Mesendoderm (in vitro differentiated cells): ENCODE results near the gene APOD.

Experiments used
- DNase-seq: peaks from one replicate; pipeline ENCODE4 v3.0.0; 2013
- H2AK5ac ChIP-seq: 2 replicates; pipeline ENCODE4 v1.6.1; 2013; ENCODE audit warnings: low read length, inconsistent platforms
- H2BK120ac ChIP-seq: 2 replicates; pipeline ENCODE4 v1.6.1; 2013; ENCODE audit warnings: low read depth, mild to moderate bottlenecking, low read length, moderate library complexity, mixed read lengths
- H2BK15ac ChIP-seq: replicated peaks from 2 replicates; pipeline ENCODE4 v1.6.1; 2013; ENCODE audit warnings: low read depth, mild to moderate bottlenecking, moderate library complexity
- H2BK5ac ChIP-seq: 2 replicates; pipeline ENCODE4 v1.6.1; 2013; ENCODE audit warnings: low read length, inconsistent platforms
- H3K18ac ChIP-seq: 2 replicates; pipeline ENCODE4 v1.6.1; 2013; ENCODE audit warnings: mild to moderate bottlenecking, low read length, mixed read lengths
- H3K23ac ChIP-seq: one replicate; pipeline ENCODE4 v1.6.1; 2013; ENCODE audit warnings: low read length
- H3K27ac ChIP-seq: 2 replicates; pipeline ENCODE4 v1.5.1; 2013; ENCODE audit warnings: low read depth, mild to moderate bottlenecking, inconsistent platforms, low read length, moderate library complexity
- H3K27me3 ChIP-seq: 2 replicates; pipeline ENCODE4 v1.6.1; 2013; ENCODE audit warnings: low read length, control low read depth, mild to moderate bottlenecking, inconsistent platforms; ENCODE audit not compliant: insufficient read depth, poor library complexity
- H3K36me3 ChIP-seq: 2 replicates; pipeline ENCODE4 v1.6.1; 2013; ENCODE audit warnings: low read length, inconsistent platforms; ENCODE audit not compliant: control insufficient read depth, insufficient read depth
- H3K4ac ChIP-seq: one replicate; pipeline ENCODE4 v1.6.1; 2013; ENCODE audit warnings: low read depth, mild to moderate bottlenecking, low read length, moderate library complexity
- H3K4me1 ChIP-seq: 2 replicates; pipeline ENCODE4 v1.6.1; 2013; ENCODE audit warnings: low read depth, low read length, inconsistent platforms; ENCODE audit not compliant: control insufficient read depth
- H3K4me2 ChIP-seq: 2 replicates; pipeline ENCODE4 v1.6.1; 2013; ENCODE audit warnings: low read length
- H3K4me3 ChIP-seq: 2 replicates; pipeline ENCODE4 v1.5.1; 2013; ENCODE audit warnings: mild to moderate bottlenecking, low read length
- H3K56ac ChIP-seq: one replicate; pipeline ENCODE4 v1.6.1; 2013; ENCODE audit warnings: low read length
- H3K79me1 ChIP-seq: 2 replicates; pipeline ENCODE4 v1.6.1; 2013; ENCODE audit warnings: low read length, inconsistent platforms
- H3K79me2 ChIP-seq: 2 replicates; pipeline ENCODE4 v1.6.1; 2013; ENCODE audit warnings: mild to moderate bottlenecking, low read length; ENCODE audit not compliant: control insufficient read depth, insufficient read depth
- H3K9ac ChIP-seq: 2 replicates; pipeline ENCODE4 v1.6.1; 2013; ENCODE audit warnings: low read length, inconsistent platforms
- H4K5ac ChIP-seq: one replicate; pipeline ENCODE4 v1.6.1; 2013; ENCODE audit warnings: low read length
- H4K8ac ChIP-seq: one replicate; pipeline ENCODE4 v1.6.1; 2013; ENCODE audit warnings: low read depth, mild to moderate bottlenecking, control low read depth, low read length, moderate library complexity
- WGBS: extraction: QIAGEN DNeasy Blood & Tissue Kit; methylation state at CpG from one replicate; pipeline ENCODE4 v1.1.7; 2013; ENCODE audit warnings: low lambda C conversion rate, missing lambda C conversion rate; ENCODE audit not compliant: insufficient coverage; ENCODE audit errors: extremely low coverage; 5-methylcytosine and 5-hydroxymethylcytosine counted together

Gene APOD

DNA sequence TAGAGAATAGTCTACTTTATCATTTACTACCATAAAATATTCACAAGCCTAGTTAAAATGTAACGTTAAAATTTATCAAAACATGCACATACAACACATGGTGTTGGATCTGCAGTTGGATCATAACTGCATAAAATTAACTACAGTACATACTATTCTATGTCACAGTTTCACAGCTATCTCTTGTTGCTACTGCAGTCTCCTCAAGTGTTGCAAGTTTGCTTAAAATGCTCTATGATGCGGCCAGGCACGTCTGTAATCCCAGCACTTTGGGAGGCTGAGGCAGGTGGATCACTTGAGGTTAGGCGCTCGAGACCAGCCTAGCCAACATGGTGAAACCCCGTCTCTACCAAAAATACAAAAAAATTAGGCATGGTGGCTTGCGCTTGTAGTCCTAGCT is 50.9 kb downstream of the APOD start:
- no CpG with 5 or more reads among the region's 7 CpGs for WGBS
- Histone ChIP-seq H3K4me1 (no peaks in the 10 kb centered on the region), H3K18ac (no peak overlapping the region), H2BK15ac (no peak overlapping the region), H3K36me3 (no peaks in the 10 kb centered on the region), H3K27ac (no peak overlapping the region), H3K9ac (no peak overlapping the region), H3K79me1 (peaks cover 6% of the 10 kb centered on the region), H3K4me3 (no peak overlapping the region), H2AK5ac (no peak overlapping the region), H3K56ac (no peak overlapping the region), H3K4ac (no peak overlapping the region), H2BK5ac (no peak overlapping the region), H3K27me3 (no peaks in the 10 kb centered on the region), H3K4me2 (no peak overlapping the region), H2BK120ac (no peak overlapping the region), H3K79me2 (peaks cover 3% of the 10 kb centered on the region), H3K23ac (no peak overlapping the region), H4K5ac (no peak overlapping the region), H4K8ac (no peak overlapping the region)
- no peak for DNase-seq

DNA sequence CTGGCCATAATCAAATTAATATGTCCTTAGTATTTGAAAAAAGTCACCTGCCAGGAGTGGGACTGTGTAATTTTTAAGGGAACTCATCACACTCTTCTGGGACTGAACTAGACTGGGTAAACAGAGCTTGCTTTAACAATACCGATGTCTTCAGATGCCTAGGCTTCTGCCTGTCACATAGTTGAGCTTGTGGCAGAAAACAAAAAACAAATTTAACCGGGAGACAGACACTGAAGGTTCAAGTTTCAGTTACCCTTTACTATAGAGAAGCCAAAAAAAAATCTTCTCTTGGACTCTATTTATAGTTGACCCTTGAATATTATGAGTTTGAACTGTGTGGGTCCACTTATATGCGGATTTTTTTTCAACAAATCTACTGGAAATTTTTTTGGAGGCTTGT is 51.4 kb downstream of the APOD start:
- Histone ChIP-seq H3K36me3 (no peaks in the 10 kb centered on the region), H3K27me3 (no peaks in the 10 kb centered on the region), H3K4me3 (no peak overlapping the region), H2AK5ac (no peak overlapping the region), H3K56ac (no peak overlapping the region), H2BK5ac (no peak overlapping the region), H4K8ac (no peak overlapping the region), H3K79me2 (peaks cover 2% of the 10 kb centered on the region), H3K79me1 (peaks cover 6% of the 10 kb centered on the region), H2BK120ac (no peak overlapping the region), H3K18ac (no peak overlapping the region), H3K4me2 (no peak overlapping the region), H3K27ac (no peak overlapping the region), H3K4me1 (no peaks in the 10 kb centered on the region), H4K5ac (no peak overlapping the region), H3K4ac (no peak overlapping the region), H2BK15ac (no peak overlapping the region), H3K23ac (no peak overlapping the region), H3K9ac (no peak overlapping the region)
- DNase-seq: no peak
- WGBS: no CpG with 5 or more reads among the region's 3 CpGs

DNA sequence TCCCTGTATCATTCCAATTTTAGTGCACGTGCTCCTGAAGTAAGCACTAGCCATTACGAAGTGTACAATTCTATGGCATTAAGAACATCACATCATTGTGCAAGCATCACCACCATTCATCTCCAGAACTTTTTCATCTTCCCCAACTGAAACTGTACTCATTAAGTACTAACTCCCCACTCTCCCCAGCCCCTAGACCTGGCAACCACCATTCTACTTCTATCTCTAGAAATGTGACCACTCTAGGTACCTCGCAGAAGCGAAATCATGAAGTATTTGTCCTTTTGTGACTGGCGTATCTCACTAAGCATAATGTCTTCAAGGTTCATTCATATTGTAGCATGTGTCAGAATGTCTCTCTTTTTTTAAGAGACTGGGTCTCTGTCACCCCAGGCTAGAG is 52.1 kb downstream of the APOD start:
- no peak overlapping the region for H4K5ac ChIP-seq
- H4K8ac ChIP-seq: no peak overlapping the region
- no peak overlapping the region for H3K27ac ChIP-seq
- no peak overlapping the region for H3K4me2 ChIP-seq
- H3K4ac ChIP-seq: no peak overlapping the region
- no peak overlapping the region for H2BK15ac ChIP-seq
- no peak overlapping the region for H3K9ac ChIP-seq
- no peaks in the 10 kb centered on the region for H3K4me1 ChIP-seq
- no peak overlapping the region for H2BK5ac ChIP-seq
- H3K56ac ChIP-seq: no peak overlapping the region
- no peak overlapping the region for H2AK5ac ChIP-seq
- no peak overlapping the region for H3K23ac ChIP-seq
- no peaks in the 10 kb centered on the region for H3K36me3 ChIP-seq
- no CpG with 5 or more reads among the region's 5 CpGs for WGBS
- no peaks in the 10 kb centered on the region for H3K27me3 ChIP-seq
- no peak overlapping the region for H3K4me3 ChIP-seq
- no peak overlapping the region for H3K18ac ChIP-seq
- H3K79me2 ChIP-seq: peaks cover 2% of the 10 kb centered on the region
- H2BK120ac ChIP-seq: no peak overlapping the region
- DNase-seq: no peak
- peaks cover 6% of the 10 kb centered on the region for H3K79me1 ChIP-seq

DNA sequence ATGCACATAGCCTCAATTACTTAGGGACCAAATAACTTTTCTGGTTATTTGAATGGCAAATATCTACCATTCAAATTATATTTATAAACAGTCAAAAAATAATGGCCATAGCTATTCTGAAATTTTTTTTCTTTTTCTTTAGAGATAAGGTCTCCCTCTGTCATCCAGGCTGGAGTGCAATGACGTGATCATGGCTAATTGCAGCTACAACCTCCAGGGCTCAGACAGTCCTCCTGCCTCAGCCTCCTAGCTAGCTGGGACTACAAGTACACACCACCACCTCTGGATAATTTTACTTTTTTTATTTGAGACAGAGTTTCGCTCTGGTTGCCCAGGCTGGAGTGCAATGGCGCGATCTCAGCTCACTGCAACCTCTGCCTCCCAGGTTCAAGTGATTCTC is 57.2 kb downstream of the APOD start:
- no peak overlapping the region for H3K27ac ChIP-seq
- H3K9ac ChIP-seq: no peak overlapping the region
- H3K56ac ChIP-seq: no peak overlapping the region
- H3K36me3 ChIP-seq: peaks cover 2% of the 10 kb centered on the region
- H3K79me2 ChIP-seq: no peaks in the 10 kb centered on the region
- no peak overlapping the region for H2BK120ac ChIP-seq
- no peak overlapping the region for H4K5ac ChIP-seq
- H4K8ac ChIP-seq: no peak overlapping the region
- H3K4me2 ChIP-seq: no peak overlapping the region
- H3K23ac ChIP-seq: no peak overlapping the region
- DNase-seq: no peak
- H3K4ac ChIP-seq: no peak overlapping the region
- H2AK5ac ChIP-seq: no peak overlapping the region
- no CpG with 5 or more reads among the region's 4 CpGs for WGBS
- H2BK5ac ChIP-seq: no peak overlapping the region
- H3K4me3 ChIP-seq: no peak overlapping the region
- no peaks in the 10 kb centered on the region for H3K4me1 ChIP-seq
- no peak overlapping the region for H2BK15ac ChIP-seq
- H3K27me3 ChIP-seq: no peaks in the 10 kb centered on the region
- no peak overlapping the region for H3K18ac ChIP-seq
- no peaks in the 10 kb centered on the region for H3K79me1 ChIP-seq

DNA sequence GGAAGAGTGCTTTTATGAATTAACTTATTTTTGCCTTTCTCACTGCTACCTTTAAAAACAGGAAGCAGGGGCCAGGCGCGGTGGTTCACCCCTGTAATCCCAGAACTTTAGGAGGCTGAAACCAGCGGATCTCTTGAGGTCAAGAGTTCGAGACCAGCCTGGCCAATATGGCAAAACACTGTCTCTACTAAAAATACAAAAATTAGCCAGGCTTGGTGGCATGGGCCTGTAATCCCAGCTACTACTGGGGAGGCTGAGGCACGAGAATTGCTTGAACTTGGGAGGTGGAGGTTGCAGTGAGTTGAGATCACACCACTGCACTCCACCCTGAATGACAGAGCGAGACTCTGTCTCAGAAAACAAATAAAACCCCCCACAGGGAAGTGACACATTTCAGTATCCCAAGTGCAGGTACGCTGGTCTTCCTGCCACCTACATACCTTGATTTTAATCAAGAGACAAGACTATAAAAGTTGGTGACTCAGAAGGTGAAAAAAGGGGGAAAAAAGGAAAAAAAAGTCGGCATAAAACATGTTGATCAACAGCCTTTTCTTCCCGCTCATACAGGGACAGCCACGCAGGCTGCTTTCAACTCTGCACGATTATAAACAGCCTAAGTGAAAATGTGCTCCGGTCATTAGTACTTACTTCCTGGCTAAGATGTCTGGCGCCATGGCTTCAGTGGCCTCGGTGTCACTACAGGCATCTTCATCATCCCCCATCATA is 59.4 kb downstream of the APOD start:
- Histone ChIP-seq H2AK5ac (no peak overlapping the region), H2BK120ac (no peak overlapping the region), H3K56ac (no peak overlapping the region), H2BK5ac (no peak overlapping the region), H4K5ac (no peak overlapping the region), H3K4me1 (no peaks in the 10 kb centered on the region), H3K9ac (no peak overlapping the region), H3K27ac (no peak overlapping the region), H3K79me1 (no peaks in the 10 kb centered on the region), H3K18ac (no peak overlapping the region), H3K4ac (no peak overlapping the region), H2BK15ac (no peak overlapping the region), H4K8ac (no peak overlapping the region), H3K23ac (no peak overlapping the region), H3K79me2 (no peaks in the 10 kb centered on the region), H3K4me2 (no peak overlapping the region), H3K4me3 (no peak overlapping the region), H3K27me3 (no peaks in the 10 kb centered on the region), H3K36me3 (peaks cover 2% of the 10 kb centered on the region)
- DNase-seq: no peak
- WGBS: no CpG with 5 or more reads among the region's 14 CpGs
